GM18517 (cell line): Measurements from ENCODE around the gene KCTD8.
"Not testable (repeated sequence)": the region's sequence is repeated elsewhere in the genome, so short reads cannot be mapped to it uniquely, and the experiment has no call there.

ENCODE experiments used
- ATAC-seq: cut with Tn5 transposase; IDR thresholded peaks from one replicate; pipeline ENCODE4 v1.9.1; 2021; ENCODE audit warnings: mild to moderate bottlenecking, moderate library complexity; ENCODE audit not compliant: unreplicated experiment

The KCTD8 gene

GRCh38 chr4:44167766-44168165, 280.8 kb downstream of the KCTD8 start:
- not testable (repeated sequence) for ATAC-seq

DNA sequence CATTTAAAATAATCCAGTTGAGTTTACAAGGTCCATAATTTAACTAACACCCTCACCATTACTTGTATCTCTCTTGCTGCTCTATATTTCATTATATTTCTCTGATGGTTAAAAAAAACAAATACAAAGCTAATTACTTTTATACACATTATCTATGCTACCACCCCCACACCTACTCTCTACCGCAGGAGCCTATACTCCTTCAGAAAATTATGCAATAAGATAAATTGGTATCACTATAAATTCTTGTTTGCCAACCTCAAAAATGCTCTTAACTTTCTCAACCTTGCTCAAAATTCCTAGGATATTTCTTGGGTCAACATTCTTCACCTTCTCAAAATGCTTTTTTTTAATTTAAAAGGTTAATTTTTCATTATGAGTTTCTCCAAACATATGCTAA, 282.7 kb downstream of the KCTD8 start:
- no peak for ATAC-seq

DNA sequence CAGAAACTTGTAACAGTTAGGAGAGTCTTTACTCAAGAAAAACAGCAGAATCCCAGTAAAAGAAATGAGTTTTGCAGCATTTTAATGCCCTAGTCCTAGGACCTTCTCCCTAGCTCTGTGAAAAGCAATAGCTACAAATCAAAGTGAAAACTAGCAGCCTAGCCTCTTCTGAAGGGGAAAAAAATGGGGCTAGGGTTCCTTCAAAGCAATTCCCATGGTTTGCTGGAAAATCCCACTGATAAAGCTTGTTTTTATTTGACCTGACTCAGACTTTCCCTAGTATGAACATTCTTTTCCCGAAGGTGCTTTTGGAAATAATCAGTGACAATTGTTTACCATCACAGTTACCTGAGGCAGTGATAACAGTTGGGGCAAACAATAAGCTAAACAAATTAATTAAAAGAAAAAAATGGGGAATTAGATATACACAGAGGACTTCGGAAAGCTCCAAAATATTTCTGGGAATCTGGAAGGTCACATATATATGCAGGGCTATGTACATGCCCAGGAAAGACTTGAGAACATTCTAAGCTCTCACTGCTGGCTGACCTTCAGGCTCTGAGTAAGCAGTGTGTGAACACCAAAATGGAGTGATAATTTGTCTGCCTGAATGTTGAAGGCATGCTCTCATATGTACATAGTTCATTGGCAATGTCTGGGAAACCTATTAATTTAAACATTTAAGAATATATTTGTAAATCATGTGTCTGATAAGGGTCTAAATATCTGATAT, 285.9 kb downstream of the KCTD8 start:
- ATAC-seq: no peak

- no peak for ATAC-seq
Observed at GRCh38 chr4:44161756-44162155, 286.9 kb downstream of the KCTD8 start.

DNA sequence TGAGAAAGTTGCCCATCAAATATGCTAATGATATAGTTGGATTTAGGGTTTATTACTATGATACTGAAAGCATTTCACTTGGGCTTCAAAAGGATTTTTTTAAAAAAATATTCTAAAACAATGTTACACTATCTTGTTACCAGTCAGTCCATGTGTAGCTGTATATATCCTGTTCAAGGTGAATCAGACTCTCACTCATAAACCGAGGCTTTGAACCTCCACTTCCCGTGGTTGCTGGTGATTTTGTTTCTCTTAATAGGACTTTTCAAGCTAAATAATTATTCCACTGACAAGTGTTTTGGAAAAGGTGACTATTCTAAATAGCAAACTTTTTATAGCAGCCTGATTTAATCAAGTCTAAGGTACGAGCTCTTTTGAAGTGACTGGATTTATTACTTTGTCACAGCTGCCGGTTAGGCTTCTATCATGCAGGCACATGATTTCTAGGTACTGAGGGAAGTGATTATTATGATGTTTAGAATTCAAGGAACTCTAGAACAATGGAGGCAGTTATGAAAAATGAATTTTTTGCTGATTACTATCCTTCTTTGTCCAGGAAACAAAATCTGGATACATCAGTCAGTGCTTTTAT, 287.7 kb downstream of the KCTD8 start:
- ATAC-seq: no peak

DNA sequence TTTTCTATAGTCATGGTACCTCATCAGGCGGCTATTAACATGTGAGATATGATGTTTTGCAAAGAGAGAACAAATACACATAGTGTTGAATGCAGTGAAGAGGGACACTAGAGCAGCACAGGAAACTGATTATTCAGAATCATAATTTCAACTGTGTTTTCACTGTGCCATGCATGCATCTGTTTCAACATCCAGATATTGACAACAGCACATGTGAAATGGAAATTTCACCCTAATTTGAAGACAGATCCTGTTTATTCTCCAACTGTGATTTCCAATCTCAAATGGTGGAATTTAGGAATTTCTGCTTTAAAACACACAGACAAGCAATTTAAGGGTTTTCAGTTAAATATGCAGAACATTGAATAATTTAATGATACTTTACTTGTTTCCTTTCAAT, 288.6 kb downstream of the KCTD8 start:
- no peak for ATAC-seq

GRCh38 chr4:44157611-44158277, 290.9 kb downstream of the KCTD8 start:
- ATAC-seq: no peak

- no peak for ATAC-seq
Observed at GRCh38 chr4:44150091-44150576, 298.5 kb downstream of the KCTD8 start.

- ATAC-seq: no peak
Observed at GRCh38 chr4:44149282-44149681, 299.3 kb downstream of the KCTD8 start.

- ATAC-seq: no peak
Observed at GRCh38 chr4:44147571-44148075, 301.0 kb downstream of the KCTD8 start.

GRCh38 chr4:44146516-44146915, 302.1 kb downstream of the KCTD8 start:
- ATAC-seq: no peak

GRCh38 chr4:44145868-44146267, 302.7 kb downstream of the KCTD8 start:
- ATAC-seq: no peak

- ATAC-seq: no peak
Observed at GRCh38 chr4:44132526-44132925, 316.1 kb downstream of the KCTD8 start.
